HG02870 (cell line): ENCODE results near the gene OBP2A.
A peak's percentile ranks its signal among the peaks of the same experiment; 100 is the strongest.
"Not testable (repeated sequence)": the region's sequence is repeated elsewhere in the genome, so short reads cannot be mapped to it uniquely, and the experiment has no call there.

Source experiments
- ATAC-seq: cut with Tn5 transposase; IDR thresholded peaks from one replicate; pipeline ENCODE4 v1.9.1; 2021; ENCODE audit warnings: mild to moderate bottlenecking, moderate library complexity; ENCODE audit not compliant: unreplicated experiment

Gene OBP2A, protein sequence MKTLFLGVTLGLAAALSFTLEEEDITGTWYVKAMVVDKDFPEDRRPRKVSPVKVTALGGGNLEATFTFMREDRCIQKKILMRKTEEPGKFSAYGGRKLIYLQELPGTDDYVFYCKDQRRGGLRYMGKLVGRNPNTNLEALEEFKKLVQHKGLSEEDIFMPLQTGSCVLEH

DNA sequence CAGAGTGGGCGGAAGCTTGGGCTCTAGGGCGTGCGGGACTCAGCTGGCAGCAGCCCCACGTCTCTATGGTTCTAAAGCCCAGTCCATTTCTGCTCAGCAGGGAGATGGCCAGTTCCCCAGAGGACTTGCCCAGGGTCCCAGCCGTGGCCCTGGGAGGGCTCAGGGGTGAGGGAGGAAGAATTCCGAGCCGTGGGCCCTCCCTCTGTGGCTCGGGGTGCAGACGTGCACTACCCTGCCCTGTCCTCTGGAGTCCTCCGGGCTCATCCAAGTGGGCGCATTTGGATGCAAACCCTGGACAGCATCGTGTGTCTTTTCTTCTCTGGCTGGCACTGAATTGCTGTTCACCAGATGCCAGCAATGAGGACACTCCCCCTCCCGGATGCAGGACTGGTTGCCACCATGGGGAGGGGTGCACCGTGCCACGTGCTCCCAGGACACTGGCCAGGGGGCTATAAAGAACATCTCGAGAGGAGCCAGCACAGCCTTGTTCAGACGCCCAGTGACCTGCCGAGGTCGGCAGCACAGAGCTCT, at the start of gene OBP2A:
Gene OBP2A (plus strand): TSS at position 481 of the 531 bp plus-strand sequence. CDS start 55 bp downstream, outside the sequence.
- not testable (repeated sequence) for ATAC-seq

DNA sequence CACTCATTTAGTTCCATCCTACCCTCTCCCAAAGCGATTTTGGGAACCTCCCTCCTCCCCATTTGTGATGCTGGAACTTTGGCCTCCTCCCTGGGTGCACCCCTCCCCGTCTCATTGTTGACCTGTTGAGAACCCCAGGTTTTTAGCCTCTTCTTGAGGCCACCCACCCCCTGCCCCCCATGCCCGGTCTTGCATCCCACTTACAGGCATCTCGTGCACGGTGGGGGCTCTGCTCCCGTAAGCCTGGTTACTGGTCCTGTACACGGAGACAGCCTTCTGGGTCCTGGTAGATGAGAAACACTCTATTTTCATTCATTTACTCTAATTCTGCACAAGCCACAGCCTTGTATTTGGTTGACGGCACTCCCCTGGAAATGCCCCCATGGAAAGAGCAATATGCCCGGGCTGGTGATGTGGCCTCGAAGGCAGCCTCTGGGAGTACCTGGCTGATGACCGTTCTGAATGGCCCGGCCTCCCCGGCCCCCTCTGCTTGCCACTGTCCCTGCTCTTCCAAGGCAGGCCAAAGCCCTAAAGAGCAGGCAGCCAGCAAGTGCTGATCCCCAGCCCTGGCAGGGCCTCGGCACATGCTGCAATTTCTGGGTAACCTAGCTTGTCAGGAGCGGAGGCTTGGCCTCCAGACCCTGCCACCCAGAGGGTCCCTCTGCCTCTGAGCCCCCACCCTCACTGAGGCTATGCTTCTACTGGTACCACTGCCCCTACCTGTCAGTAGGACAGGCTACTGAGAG, 47.4 kb upstream of the OBP2A start:
- no peak for ATAC-seq

DNA sequence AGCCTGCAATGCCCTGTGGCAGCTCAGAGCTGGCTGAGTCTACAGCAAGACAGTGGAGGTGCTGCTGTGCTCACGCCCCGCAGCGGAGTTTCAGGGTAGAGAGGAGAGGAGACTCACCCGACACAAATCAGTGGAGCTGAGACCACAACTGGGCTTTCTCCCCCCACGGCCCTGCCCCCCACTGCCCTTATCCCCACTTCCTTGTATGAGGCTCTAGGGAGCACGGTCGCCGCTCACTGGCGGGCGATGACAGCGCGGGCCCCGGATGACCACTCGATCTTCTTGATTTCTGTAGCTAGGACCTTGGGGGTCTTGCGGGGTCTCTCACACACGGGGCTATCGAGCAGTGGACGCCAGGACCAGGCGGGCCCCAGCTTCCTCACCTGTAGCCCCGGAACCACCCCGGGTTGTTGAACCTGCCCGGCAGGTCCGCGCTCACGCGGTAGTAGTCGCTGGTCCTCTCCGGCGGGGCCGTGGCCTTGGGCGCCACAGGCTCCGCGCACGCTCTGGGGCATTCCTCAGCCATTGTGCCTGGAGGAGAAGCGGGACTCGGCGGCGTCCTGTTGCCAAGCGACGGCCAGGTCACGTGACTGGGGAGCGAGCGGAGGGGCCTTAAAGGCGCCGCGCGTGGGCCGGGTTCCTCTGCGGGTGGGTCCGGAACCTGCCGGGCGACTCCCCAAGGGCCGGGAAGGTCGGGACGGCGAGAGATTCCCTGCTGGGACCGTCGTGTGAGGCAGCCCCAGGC, 46.4 kb upstream of the OBP2A start:
- peak; percentile 36 for ATAC-seq

DNA sequence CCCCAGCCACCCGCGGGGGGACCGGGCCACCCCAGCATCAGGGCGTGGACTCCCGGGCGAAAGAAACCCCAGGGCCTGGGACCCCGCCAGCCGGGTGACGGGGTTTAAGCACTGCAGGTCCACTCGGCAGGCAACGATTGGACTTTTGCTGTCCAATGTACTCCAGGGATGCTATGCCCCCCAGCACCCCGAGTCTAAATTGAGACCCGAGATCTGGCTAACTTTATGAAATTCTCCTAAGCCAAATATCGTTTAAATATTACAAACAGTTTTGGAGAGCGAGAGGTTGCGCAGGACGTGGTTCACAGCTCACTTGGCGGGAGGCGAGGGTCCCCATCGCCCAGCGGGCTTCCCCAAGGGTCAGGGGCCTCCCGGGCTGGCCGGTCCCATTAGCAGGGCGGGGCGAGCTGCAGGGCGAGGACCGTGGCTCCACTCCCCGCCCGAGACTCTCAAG, 45.8 kb upstream of the OBP2A start:
- peak; percentile 9 for ATAC-seq

DNA sequence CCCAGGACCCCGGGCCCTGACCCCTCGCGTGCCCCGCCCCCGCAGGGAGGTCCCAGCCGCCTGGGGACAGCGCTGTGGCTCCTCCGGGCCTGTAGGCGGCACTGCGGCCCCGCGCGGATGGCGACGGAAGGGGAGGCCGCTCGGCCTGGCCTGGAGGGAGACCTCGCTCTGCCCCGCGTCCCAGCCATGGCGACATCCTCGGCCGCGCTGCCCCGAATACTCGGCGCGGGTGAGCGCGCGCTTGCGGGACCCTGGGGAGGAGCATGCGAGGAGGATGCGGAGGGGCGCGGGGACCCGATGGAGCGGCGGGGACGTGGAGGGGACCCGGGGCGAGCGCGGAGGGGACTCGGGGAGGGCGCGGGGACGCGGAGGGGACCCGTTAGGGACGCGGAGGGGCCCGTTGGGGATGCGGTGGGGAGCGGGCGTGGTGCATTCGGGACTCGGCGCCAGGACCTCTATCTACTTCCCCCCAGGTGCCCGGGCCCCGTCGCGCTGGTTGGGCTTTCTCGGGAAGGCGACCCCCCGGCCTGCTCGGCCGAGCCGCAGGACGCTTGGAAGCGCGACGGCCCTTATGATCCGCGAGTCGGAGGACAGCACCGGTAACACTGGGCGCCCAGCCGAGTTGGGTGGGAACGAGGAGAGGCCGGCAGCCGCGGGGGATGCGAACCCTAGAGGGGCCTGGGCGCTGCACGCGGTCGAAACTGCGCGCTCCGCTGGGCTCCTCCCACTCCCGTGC, 45.2 kb upstream of the OBP2A start, which contains the start of gene MRPS2:
Gene MRPS2 (plus strand): TSS at position 158 of the 736 bp plus-strand sequence. CDS start 29 bp downstream, at position 187.
- ATAC-seq: peak; percentile 73

DNA sequence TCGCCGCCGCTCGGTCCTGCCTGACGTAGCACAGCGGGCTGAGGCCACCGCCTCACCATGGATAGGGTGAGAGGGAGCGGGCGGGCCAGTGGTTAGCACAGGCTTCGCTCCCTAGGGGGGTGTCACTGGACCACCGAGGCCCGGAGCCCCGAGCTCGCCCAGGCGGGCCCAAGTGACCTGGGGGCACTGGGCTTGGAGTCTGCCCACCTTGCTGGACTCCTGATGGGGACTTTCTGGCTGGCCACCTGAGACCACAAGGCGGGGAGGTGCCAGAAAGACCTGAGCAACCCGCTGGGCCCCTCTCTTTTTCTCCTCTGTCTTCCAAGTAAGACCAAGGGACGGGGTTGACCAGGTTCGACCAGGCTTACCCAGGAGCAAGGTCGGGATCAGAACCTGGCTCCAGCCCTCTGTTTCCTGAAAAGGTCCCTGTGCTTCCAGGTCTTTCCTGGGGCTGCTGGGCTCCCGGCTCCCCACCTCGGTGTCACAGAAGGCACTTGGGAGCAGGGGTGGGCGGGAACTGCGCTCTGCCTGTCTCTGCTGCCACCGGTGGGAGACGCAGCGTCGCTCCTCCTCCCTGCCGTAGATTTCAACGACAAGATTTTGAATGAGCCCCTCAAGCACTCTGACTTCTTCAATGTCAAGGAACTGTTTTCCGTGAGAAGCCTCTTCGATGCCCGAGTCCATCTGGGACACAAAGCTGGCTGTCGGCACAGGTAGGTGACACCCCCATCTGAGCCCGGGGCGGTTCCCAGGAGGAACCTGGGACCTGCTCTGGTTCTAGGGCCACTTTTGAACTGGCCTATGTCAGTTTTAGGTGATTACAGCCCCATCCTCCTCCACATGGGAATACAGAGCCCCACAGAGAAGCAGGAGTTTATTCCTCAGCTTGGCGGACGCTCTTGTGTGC, 44.4 kb upstream of the OBP2A start:
- ATAC-seq: no peak

DNA sequence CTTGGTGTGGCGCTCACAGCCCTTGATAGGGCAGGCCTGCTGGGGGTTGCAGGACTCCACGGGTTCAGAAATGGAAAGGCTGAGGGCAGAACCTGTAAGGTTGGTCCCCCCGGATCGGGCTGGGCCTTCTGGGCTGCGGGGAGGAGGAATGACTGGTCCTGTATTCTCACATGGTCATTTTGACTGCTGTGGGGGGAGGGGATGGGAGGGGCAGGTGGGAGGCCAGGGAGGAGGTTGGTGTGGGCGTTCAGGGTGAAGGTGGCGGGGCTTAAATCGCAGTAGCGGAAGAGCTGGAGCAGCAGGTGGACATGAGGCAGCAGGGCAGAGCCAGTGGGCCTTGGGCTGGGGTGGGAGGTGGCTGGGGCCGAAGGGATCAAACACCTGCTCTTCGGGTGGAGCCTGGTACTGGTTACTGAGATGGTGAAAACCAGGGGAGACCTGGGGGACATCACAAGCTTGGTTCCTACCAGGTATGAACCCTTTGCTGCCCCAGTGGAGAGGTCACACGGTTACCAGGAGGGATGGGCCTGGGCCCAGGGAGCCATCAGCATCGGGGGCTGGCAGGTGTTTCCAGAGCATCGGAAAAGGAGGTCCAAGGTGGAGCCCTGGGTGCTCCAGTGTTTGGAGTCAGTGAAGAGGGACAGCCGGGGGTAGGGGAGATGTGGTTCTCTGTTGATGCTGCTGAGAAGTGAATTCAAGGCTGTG, 43.6 kb upstream of the OBP2A start:
- no peak for ATAC-seq

DNA sequence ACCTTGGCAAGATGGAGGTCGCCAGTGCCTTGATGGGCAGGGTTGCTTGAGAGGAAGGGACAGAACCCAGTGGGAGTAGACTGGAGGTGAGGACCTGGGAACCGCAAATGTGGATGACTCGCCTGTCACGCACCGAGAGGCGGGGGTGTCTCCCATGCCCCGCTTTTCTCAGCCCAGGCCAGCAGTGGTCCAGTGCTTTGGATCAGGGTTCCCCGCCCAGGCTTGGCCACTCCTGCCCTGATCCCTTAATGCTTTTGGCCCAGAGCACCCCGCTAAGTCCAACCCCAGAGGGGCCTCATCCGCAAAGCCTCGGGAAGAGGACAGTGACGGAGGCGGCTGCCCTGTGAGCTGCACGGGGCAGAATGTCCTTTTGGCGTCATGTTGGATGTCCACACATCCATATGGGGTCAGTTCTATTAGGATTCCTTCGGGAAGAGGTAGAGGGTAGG, 43.0 kb upstream of the OBP2A start:
- ATAC-seq: no peak

DNA sequence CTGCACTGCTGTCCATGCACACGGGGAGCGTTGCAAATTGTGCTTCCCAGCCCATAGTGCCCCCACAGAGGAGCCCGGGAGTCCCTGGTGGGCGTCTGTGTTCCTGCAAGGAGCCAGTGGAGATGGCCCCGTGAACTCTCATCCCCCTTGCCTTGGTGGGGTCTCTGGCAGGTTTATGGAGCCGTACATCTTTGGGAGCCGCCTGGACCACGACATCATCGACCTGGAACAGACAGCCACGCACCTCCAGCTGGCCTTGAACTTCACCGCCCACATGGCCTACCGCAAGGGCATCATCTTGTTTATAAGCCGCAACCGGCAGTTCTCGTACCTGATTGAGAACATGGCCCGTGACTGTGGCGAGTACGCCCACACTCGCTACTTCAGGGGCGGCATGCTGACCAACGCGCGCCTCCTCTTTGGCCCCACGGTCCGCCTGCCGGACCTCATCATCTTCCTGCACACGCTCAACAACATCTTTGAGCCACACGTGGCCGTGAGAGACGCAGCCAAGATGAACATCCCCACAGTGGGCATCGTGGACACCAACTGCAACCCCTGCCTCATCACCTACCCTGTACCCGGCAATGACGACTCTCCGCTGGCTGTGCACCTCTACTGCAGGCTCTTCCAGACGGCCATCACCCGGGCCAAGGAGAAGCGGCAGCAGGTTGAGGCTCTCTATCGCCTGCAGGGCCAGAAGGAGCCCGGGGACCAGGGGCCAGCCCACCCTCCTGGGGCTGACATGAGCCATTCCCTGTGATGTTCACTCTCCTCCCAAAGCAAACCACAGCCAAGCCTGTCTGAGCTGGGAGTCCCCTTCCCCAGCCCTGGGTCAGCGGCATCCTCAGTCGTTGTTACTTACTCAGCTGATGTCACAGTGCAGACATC, 42.3 kb upstream of the OBP2A start:
- ATAC-seq: no peak

DNA sequence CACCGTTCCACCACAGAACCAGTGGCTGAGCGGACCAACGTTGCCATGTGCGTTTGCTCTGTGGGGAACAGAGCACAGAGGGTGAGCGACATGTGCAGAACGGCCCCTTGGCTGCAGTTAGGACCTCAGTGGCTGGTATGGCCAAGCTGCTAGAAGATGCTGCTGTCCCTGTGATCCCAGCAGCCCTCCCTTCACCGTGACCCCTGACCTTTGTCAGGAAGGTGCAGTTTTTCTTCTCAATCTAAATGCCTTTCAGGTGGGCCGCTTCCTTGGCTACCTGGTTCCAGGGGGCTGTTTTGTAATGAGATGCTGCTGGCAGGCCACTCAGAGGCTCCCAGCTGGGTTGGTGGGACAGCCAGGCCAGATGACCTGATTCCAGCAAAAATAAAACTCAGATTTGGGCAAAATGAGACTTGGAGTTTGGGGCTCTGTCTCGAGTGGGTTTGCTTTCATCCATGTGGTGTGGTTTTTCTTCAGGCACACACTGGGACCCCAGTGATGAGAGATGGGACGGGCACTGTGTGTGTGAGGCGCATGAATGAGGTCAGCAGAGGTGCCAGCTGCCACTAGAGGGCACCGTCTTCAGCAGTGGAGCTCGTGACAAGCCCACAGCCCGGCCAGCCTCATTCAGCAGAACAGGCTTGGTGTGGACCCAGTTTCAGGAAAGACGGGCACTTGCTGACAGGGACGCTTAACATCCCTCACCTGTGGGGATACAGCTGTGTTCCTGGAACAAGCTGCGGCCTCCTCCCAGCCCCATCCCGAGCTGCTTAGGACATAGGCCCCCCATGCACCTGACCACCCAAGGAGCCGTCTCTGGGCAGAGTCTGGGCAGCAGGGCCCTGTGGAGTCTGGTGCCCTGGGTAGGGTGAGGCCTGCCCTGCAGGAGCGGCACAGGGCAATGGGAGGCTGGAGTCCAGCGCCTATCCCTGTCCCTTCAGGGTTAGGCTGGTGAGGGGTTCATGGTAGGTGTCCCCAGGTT, 41.4 kb upstream of the OBP2A start:
- no peak for ATAC-seq

DNA sequence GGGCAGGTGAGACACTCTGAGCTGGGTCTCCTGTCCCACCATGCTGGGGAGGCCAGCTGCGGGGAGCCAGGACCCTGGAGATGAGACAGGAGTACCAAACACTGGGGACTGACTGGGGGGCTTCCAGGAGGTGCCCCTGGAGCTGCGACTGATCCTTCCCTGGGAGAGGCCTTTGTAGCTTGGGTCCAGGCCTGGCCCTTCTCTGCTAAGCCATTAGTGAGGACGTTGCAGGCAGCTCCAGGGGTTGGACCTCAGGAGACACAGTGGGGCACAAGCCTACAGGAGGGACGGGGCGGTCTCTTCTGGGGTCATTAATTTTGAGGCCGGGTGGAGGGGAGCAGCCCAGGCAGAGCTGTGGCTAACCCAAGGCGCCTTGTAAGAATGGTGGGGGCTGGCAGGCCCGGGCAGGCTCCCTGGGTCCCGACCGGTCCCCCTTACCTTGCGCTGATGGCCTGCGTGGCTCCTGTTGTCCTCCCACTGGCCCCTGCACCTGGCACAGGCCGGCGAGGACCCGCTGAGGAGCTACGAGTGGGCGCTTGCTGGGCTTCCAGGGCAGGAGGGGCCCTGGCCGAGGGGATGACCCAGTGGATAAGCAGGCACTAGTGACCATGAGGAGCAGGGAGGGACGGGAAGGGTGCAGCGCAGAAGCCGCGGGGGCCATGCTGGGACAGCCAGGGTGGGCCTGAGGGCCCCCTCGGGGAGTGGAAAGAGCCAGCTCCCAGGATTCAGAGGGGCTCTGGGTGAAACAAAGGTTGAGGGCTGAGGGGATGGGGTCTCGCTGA, 40.3 kb upstream of the OBP2A start:
- ATAC-seq: no peak

DNA sequence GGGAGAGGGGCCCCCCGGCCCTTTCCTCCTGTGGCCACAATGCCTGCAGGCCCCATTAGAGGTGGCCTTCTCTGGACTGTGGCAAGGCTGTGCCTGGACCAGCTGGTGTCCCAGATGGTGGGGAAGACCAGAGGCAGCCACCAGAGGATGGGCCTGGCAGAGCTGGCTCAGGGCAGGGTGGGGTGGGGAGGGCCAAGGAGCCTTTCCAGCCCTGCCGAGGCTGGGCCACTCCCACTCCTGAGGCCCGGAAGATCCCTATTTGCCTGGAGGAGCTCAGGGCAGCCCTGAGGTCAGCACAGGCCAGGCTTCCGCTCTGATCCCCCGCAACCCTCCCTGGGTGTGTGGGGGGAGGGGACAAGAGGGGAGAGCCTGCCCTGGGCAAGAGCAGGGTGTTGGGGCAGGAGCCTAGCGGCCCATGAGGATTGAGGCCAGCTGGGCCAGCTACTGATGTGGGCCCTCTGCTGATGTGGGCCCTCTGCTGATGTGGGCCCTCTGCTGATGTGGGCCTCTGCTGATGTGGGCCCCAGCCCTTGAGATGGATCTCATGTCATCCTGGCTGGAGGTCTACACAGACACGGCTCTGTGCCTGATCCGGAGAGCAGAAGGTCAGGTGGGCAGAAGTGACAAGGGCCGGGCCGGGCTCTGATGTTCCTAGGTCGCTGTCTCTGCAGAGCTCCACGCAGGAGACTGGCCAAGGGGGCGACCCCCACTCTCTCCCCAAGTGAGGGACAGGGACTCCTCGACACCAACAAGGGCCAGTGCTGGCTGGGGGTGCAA, 39.4 kb upstream of the OBP2A start:
- no peak for ATAC-seq

DNA sequence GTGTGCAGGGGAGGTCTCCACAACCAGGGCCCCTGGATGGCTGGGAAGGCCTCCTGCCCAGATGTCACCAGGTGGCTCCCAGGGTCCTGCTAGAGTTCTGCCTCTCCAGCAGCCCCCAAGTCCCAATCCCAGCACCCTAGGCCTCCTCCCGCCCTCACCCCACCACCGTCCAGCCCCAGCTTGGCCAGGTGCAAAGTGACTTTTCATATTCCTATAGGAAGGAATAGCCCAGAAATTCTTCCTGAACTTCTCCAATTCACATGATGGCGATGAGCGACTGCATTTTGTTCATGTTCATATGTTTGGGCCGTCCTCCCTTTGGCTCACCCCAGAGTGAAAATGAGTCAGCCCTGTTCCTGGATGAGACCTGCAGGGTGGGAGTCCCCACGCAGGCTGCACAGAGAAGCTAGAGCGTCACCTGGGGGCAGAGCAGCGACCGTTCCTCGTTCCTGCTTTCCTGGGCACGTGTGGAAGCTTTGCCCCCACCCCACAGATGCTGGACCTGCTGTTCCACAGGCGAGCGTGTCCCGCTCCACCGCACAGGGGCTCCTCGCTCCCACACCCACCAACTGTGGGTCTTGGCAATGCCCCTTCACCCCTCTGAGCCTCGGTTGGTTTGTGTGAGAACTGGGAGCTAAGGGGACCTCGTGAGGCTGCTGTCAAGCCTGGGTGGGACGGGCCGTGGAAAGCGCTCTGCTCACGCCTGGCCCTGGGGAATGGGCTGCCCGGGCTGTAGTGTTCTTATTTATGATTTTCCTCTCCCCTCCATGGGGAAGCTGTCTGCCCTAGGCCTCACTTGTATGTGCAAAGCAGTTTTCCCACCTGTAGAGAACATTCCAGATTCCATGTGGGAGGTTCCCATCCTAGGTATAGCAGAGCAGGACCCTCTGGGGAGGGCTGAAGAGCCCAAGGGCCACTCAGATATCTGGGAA, 38.6 kb upstream of the OBP2A start:
- ATAC-seq: no peak

DNA sequence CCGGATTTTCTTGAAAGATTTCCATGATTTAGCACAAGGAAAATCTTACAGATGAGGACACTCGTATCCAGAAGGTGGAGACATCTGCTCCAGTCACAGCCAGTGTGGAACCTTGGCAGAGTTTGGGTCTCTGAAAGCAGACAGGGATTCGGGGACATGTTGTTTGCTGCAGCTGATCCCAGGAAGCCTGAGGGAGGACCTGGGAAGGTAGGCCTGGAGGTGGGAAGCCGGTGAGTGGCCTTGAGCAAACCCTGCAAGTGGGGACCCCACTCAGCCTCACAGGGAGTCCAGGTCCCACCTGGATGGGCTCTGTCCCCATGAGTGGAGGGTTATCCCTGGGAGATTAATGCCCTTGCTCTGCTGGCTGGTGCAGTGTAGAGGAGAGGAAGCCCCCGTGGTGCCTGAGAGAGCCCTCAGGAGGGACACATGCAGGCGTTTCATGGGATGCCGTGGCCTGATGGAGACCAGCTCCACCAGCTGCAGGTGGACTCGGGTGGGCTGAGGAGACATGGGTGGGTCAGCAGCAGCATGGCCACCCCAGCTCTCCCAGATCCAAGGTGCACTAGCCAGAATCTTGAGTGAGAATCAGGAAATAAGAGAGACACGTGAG, 37.6 kb upstream of the OBP2A start:
- no peak for ATAC-seq
